ENCODE results near the gene ABHD17B.

- TF ChIP-seq, protein P1, sequence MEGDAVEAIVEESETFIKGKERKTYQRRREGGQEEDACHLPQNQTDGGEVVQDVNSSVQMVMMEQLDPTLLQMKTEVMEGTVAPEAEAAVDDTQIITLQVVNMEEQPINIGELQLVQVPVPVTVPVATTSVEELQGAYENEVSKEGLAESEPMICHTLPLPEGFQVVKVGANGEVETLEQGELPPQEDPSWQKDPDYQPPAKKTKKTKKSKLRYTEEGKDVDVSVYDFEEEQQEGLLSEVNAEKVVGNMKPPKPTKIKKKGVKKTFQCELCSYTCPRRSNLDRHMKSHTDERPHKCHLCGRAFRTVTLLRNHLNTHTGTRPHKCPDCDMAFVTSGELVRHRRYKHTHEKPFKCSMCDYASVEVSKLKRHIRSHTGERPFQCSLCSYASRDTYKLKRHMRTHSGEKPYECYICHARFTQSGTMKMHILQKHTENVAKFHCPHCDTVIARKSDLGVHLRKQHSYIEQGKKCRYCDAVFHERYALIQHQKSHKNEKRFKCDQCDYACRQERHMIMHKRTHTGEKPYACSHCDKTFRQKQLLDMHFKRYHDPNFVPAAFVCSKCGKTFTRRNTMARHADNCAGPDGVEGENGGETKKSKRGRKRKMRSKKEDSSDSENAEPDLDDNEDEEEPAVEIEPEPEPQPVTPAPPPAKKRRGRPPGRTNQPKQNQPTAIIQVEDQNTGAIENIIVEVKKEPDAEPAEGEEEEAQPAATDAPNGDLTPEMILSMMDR (conservative IDR thresholded peaks at IDR 0.05; ENCODE audit: low read length) = no peak
- TF ChIP-seq EZH2phosphoT487 (IDR thresholded peaks at IDR 0.05; ENCODE audit: borderline replicate concordance, low read depth, low read length) = no peak
Measured at GRCh38 chr9:71850996-71851395, 60.0 kb downstream of the ABHD17B start.

Measured in OCI-LY7 (cell line).